Heart left ventricle (tissue), 13 donors: Measurements from ENCODE around the gene PRSS22.

Experiments
- POLR2A ChIP-seq, 2 donors: fragments of 450-650 bp; IDR thresholded peaks; one replicate each; pipeline ENCODE4 v1.6.1; 2017; ENCODE audit warnings: antibody characterized with exemption in 2 of 2, mild to moderate bottlenecking in 2 of 2, moderate library complexity in 2 of 2
- TF ChIP-seq, protein P1 (sequence below), 12 donors: fragments of 200-600 bp; sonication (generic) in 4 of 12; IDR thresholded peaks; one replicate each; pipeline versions ENCODE4 v1.5.0 to v1.8.0; 2018 to 2022; ENCODE audit warnings: antibody characterized with exemption in 12 of 12, mild to moderate bottlenecking in 5 of 12
- donor health status: ischemic (EF 13 %, LVEDD 7.1; RV severe dilation, severe dysfunction).
- donor health status: DM: no; HTN: yes; CAD: no.
- donor health status: DM: no; HTN: no; CAD: no.
- donor health status: ischemic (EF 25% LVEDD 6.9; RV normal size, moderate dysfunction).
- donor health status: ischemic (EF 25% LVEDD 5.7; RV mildly dilated, moderate dysfunction).
- donor health status: ischemic (EF 35%, LVEDD 5.7; RV mildly dilated, moderate dysfunction).
- donor health status: nonischemic (EF 11% LVEDD 7.7; RV severe dilation, severe dysfunction).
- donor health status: DM: yes; HTN: yes; CAD: no.
- donor health status: PGD.
- donor health status: ischemic (EF 29% LVEDD 5.4; RV normal size, mild dysfunction).
- donor health status: nonischemic (EF 23%, LVEDD 6.1; RV moderate dilation, normal function).

DNA sequence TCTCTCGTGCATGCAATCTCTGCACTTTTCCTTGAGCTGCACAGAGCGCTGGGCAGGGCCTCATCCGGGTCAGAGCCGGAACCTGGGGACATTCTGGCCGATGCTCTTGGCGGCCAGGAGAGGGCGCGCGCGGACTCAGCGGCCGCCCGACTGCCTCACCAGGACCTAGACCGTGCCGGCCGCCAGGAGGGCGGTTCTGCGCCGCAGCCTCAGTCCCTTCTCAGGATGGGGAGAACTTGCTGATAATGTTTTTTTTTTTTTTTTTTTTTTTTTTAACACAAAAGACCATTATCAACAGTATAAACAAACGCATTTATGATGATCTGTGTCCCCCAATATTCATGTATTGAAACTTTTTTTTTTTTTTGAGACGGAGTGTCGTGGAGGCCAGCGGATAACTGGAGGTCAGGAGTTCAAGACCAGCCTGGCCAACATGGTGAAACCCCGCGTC is 17.0 kb upstream of the PRSS22 start:
- TF ChIP-seq, protein P1, sequence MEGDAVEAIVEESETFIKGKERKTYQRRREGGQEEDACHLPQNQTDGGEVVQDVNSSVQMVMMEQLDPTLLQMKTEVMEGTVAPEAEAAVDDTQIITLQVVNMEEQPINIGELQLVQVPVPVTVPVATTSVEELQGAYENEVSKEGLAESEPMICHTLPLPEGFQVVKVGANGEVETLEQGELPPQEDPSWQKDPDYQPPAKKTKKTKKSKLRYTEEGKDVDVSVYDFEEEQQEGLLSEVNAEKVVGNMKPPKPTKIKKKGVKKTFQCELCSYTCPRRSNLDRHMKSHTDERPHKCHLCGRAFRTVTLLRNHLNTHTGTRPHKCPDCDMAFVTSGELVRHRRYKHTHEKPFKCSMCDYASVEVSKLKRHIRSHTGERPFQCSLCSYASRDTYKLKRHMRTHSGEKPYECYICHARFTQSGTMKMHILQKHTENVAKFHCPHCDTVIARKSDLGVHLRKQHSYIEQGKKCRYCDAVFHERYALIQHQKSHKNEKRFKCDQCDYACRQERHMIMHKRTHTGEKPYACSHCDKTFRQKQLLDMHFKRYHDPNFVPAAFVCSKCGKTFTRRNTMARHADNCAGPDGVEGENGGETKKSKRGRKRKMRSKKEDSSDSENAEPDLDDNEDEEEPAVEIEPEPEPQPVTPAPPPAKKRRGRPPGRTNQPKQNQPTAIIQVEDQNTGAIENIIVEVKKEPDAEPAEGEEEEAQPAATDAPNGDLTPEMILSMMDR (IDR thresholded peaks at IDR 0.05), result peak; percentile 87 to 98 (median 93)
- no peak for TF ChIP-seq POLR2A (IDR thresholded peaks at IDR 0.05)
